Lower leg skin (tissue), 3 donors: ENCODE measurements around the gene SPDL1.

Source experiments
- CTCF ChIP-seq, 3 donors: fragments of 450-650 bp; IDR thresholded peaks; one replicate each; pipeline ENCODE4 v1.5.1; 2016; ENCODE audit warnings: antibody characterized with exemption in 3 of 3, mild to moderate bottlenecking in 3 of 3, moderate library complexity in 2 of 3
- POLR2A ChIP-seq, 2 donors: fragments of 450-650 bp; IDR thresholded peaks; one replicate each; pipeline ENCODE4 v1.6.1; 2016 to 2017; ENCODE audit warnings: antibody characterized with exemption in 2 of 2, mild to moderate bottlenecking in 1 of 2, moderate library complexity in 1 of 2

GRCh38 chr5:169545762-169546161 is 37.8 kb upstream of the SPDL1 start:
- TF ChIP-seq CTCF (IDR thresholded peaks at IDR 0.05) (no peak), POLR2A (IDR thresholded peaks at IDR 0.05) (no peak)
